HG02981 (cell line): ENCODE measurements around the gene SERPINE3.

ENCODE experiments used
- ATAC-seq: cut with Tn5 transposase; IDR thresholded peaks from one replicate; pipeline ENCODE4 v1.9.1; 2021; ENCODE audit warnings: mild to moderate bottlenecking, moderate library complexity; ENCODE audit not compliant: unreplicated experiment

SERPINE3 gene

GRCh38 chr13:51359352-51359751 lies 19.9 kb downstream of the SERPINE3 start:
- no peak for ATAC-seq

- ATAC-seq: no peak
These were observed 21.0 kb downstream of the SERPINE3 start for GRCh38 chr13:51360489-51360888.

- no peak for ATAC-seq
These were observed 21.6 kb downstream of the SERPINE3 start for GRCh38 chr13:51361106-51361505.

DNA sequence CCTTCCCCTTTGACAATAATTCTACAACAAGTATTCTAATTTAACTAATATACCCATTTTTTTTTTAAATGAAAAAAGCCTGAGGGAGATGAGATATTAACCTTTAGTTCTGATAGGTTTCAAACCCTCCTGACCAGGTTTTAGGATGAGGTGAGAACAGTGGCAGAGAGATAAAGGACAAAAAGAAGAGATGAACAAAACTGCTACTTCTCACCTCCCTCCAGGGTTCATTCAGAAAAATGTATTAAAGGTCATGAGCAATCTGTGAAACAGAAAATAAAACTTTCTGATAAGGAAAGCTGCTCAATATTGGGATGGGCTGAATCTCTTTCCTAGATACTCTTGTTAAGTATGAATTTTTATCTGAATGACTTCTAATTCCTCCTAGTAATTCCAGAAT lies 24.1 kb downstream of the SERPINE3 start:
- no peak for ATAC-seq

DNA sequence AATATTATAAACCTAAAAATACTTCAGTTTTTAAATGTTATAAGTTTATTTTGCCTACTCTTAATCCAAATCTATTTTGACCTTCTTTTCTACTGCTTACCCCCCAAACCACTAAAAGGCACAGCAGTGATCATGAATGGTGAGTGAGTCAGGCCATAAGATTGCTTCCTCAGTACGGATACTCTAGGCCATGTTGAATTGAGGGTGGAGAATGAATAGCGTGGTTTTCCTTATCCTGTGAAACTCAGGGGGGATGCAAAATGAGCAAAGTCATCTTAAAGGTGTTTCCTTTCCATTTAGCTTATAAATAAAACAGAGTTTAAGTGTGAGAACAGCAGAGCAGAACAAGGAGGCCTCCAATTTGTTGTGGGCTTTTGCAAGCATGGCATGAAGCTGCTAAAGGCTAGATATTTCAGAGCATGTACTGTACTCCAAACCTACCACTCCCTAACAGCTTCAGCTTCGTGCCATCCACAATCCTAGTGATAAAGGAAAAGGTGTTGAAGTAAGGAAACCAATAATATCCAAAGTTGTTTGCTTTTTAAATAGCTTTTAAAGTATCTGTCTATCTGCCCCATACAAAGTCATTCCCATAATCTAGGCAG lies 25.0 kb downstream of the SERPINE3 start:
- no peak for ATAC-seq

- no peak for ATAC-seq
These were observed 30.6 kb downstream of the SERPINE3 start for GRCh38 chr13:51370116-51370515.

GRCh38 chr13:51370811-51371210 lies 31.3 kb downstream of the SERPINE3 start:
- ATAC-seq: no peak

- no peak for ATAC-seq
These were observed 32.4 kb downstream of the SERPINE3 start for GRCh38 chr13:51371768-51372399.

DNA sequence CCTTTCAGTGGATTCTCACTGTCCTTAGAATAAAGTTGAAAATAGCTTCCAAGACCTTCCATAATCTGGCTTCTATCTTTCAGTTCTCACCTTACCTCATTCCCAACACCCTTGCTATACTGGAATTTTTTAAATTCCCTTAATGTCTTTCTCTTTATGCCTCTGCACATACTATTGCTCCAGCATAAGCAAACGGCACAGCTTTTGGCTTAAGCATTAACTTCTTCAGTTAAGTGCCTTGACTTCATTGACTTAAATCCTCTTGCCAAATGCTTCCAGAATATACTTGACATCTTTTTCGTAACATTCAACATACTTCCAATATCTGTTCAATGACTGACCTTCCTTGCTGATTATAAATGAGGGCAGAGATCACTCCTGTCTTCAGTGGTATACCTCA lies 34.0 kb downstream of the SERPINE3 start:
- ATAC-seq: no peak

DNA sequence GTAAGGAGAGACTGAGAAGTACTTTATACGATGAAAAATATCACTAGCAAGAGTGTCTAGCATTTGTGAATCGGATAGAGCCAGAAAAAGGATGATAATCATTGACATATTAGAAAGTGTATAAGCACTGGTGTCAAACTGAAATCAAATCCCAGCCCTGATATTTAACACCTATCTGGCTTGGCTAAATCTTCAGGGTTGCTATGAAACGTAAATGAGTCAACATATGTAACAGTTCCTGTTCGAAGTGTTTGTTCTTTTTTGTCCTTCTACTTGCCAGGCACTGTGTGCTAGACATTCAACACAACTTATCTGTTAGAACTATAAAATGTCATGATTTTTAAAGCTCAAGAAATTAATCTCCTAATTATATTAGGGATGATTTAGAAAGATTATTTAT lies 40.8 kb downstream of the SERPINE3 start:
- ATAC-seq: no peak

DNA sequence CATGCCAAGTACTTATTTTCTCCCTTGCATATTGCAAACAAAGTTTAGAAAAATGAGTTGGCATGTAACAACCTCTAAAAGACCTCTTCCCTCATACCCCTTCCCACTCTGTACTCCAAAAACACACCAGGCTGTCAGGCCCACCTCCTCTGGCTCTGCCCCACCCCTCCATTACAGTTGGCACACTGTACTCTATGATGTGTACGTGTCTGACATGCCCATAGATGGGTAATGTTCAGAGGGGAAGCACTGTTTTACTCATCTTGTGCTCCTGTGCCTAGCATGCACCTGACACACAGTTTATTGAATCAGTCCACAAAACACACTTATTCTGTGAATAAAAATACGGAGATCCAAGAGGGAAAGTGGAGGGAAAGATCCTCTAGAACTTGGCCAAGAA lies 45.6 kb downstream of the SERPINE3 start:
- ATAC-seq: no peak

- ATAC-seq: no peak
These were observed 55.2 kb downstream of the SERPINE3 start for GRCh38 chr13:51394724-51395123.

- ATAC-seq: peak; percentile 92
These were observed 56.9 kb downstream of the SERPINE3 start for GRCh38 chr13:51396352-51396751.

GRCh38 chr13:51397262-51397941 lies 57.9 kb downstream of the SERPINE3 start:
- ATAC-seq: no peak

DNA sequence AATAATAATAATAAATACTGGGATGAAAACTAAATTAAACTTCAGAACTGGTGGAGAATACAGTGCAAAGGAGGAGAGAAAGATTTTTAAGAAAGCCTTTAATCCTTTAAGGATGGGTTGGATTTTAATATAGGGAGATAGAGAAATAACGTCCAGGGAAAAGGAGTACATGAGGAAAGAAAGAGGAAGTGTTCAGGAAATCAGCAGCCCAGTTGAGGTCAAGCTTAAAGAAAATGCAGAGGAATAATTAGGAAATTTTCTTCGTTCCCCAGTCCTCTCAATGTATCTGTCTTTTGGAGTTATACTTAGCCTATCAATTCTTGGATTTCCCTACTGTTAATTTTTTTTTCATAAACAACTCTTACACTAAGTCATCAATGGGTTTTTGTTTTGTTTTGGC lies 65.7 kb downstream of the SERPINE3 start:
- no peak for ATAC-seq

DNA sequence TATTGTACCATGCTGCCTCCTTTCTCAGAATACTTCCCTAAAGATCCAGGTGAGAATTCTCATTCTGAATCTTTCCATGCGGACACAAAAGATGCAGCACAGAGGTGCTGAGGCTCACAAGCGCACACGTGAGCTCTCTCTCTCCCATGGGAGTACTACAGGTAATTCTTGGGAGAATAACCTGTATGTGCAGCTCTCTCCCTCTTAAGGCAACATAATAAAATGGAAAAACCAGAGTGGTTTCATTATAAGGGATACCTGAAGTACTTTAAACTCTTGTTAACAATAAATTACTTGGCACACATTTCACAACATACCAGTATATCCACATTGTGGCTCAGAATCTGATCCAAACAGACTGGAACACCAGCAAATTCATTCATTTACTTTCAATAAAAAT lies 72.9 kb downstream of the SERPINE3 start:
- ATAC-seq: no peak
